A549 (cell line): ENCODE data around the gene CEBPZOS.

ENCODE experiments used
- CHD2 ChIP-seq: fragments of 150-350 bp; IDR thresholded peaks from 2 replicates; pipeline ENCODE4 v1.6.1; 2014; ENCODE audit warnings: low read length; ENCODE audit not compliant: partially characterized antibody
- CTCF ChIP-seq: fragments of >200 bp; sonication (Bioruptor Twin); formaldehyde crosslinking; IDR thresholded peaks from 3 replicates; pipeline ENCODE4 v1.5.1; 2016
- MAFK ChIP-seq: fragments of 450-650 bp; IDR thresholded peaks from 2 replicates; pipeline ENCODE4 v1.6.1; 2014; ENCODE audit not compliant: partially characterized antibody
- POLR2A ChIP-seq: IDR thresholded peaks from 2 replicates; pipeline ENCODE4 v1.6.1; 2012; ENCODE audit warnings: mild to moderate bottlenecking, low read length
- SREBF2 ChIP-seq: fragments of 450-650 bp; IDR thresholded peaks from 2 replicates; pipeline ENCODE4 v1.6.1; 2014; ENCODE audit warnings: mild to moderate bottlenecking, moderate library complexity

- TF ChIP-seq SREBF2 (no peak), MAFK (no peak), POLR2A (no peak), CHD2 (no peak), CTCF (no peak)
These were observed 14.9 kb downstream of the CEBPZOS start for GRCh38 chr2:37211212-37211611.
